Muscle of leg (tissue), 9 donors: ENCODE results near the gene ATF7. TPM values are rescaled to one million over a fixed set of nuclear protein-coding genes. Genes with fewer than 3 reads are reported as not detected.

Experiments
- polyA plus RNA-seq, 8 donors: library from polyadenylated mRNA; unstranded; fragments of 120-200 nt; gene quantifications; one replicate each; pipeline versions ENCODE4 v1.2.1 to v1.2.3, GENCODE V29; 2013; ENCODE audit warnings: inconsistent platforms in 1 of 8, low replicate concordance in 1 of 8; ENCODE audit not compliant: insufficient read length in 8 of 8, insufficient read depth in 1 of 8
- total RNA-seq: library from RNA; stranded (reverse); fragments of 120-200 nt; gene quantifications from one replicate; pipeline ENCODE4 v1.2.4, GENCODE V29; 2013

ATF7 gene
- total and polyA plus RNA-seq, 9 donors, result 18.8 to 53.5 (median 46.3) TPM

Other genes starting within 250 kb of the ATF7 start
- gene SP1, start 246.2 kb downstream of the ATF7 start, total RNA-seq, result 34.8 TPM
- gene SP1, start 246.2 kb downstream of the ATF7 start, polyA plus RNA-seq, result 10 to 100 TPM; 28.7 to 48.3 (median 37.4) TPM
- not detected for gene AMHR2, start 202.5 kb downstream of the ATF7 start, total RNA-seq
- gene AMHR2, start 202.5 kb downstream of the ATF7 start, polyA plus RNA-seq, result under 1 TPM in 5 of 8 donors, not detected in 3; 0.09 to 0.36 (median 0.20) TPM
- gene PRR13, start 184.6 kb downstream of the ATF7 start, total RNA-seq, result 15.8 TPM
- gene PRR13, start 184.6 kb downstream of the ATF7 start, polyA plus RNA-seq, result 10 to 100 TPM; 41.3 to 59.1 (median 47.8) TPM
- 206 TPM for gene PCBP2, start 174.3 kb downstream of the ATF7 start, total RNA-seq
- 100 to 1,000 TPM; 520 to 664 (median 584) TPM for gene PCBP2, start 174.3 kb downstream of the ATF7 start, polyA plus RNA-seq
- 15.3 TPM for gene MAP3K12, start 126.9 kb downstream of the ATF7 start, total RNA-seq
- 10 to 100 TPM; 12.1 to 19.7 (median 14.6) TPM for gene MAP3K12, start 126.9 kb downstream of the ATF7 start, polyA plus RNA-seq
- 26.2 TPM for gene TARBP2, start 125.1 kb downstream of the ATF7 start, total RNA-seq
- gene TARBP2, start 125.1 kb downstream of the ATF7 start, polyA plus RNA-seq, result 10 to 100 TPM; 24.0 to 31.6 (median 26.7) TPM
- gene NPFF, start 118.9 kb downstream of the ATF7 start, total RNA-seq, result 0.98 TPM
- 1 to 10 TPM in 2 of 8 donors, under 1 TPM in 5, not detected in 1; 0.49 to 2.5 (median 0.88) TPM for gene NPFF, start 118.9 kb downstream of the ATF7 start, polyA plus RNA-seq
- 443 TPM for gene ATP5MC2, start 49.7 kb upstream of the ATF7 start, total RNA-seq
- gene ATP5MC2, start 49.7 kb upstream of the ATF7 start, polyA plus RNA-seq, result 100 to 1,000 TPM; 622 to 893 (median 774) TPM
- gene CALCOCO1, start 101.1 kb upstream of the ATF7 start, total RNA-seq, result 96.6 TPM
- gene CALCOCO1, start 101.1 kb upstream of the ATF7 start, polyA plus RNA-seq, result 10 to 100 TPM; 65.9 to 85.7 (median 77.3) TPM
- gene CISTR, start 125.6 kb upstream of the ATF7 start, total RNA-seq, result not detected
- gene CISTR, start 125.6 kb upstream of the ATF7 start, polyA plus RNA-seq, result not detected